ENCODE data around the gene DUOXA1. TPM values are rescaled to one million over a fixed set of nuclear protein-coding genes. Genes with fewer than 3 reads are reported as not detected.

The DUOXA1 gene
- total and polyA plus RNA-seq, 9 of the 15 experiments (the other 6 are each of a cell fraction or from before 2014, with no cell fraction given), result 0.17 to 0.74 (median 0.24) TPM; not detected in 6

DNA sequence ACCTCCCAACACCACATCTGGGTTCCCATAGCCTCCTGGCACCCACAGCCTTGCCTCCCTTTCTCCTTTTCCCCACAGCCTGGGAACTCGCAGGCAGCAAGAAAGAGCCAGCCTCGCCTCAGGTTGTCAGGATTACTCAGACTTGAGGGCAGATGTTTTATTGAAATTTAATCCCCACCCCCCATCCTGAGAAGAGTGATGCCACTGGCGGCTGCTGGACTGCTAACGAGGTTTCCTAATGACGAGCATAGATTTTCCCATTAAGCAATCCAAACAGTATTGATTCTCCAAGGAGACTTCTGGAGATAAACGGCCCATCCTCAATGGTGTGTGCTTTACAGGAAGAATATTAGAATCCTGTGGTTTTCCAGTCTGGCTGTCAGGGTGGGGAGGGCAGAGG lies 44.4 kb upstream of the DUOXA1 start:
- no TSS peak for BruUV-seq (replicated peaks)
- H3K9ac ChIP-seq (ENCODE audit: insufficient read depth in 1 of 2, low read depth in 2 of 2, low read length in 2 of 2), result no peak overlapping the region
- no peaks in the 10 kb centered on the region for H3K36me3 ChIP-seq (ENCODE audit: control insufficient read depth, insufficient read depth, low read length)
- ATAC-seq (no peak), FAIRE-seq (no peak), DNase-seq (ENCODE audit: extremely low read depth in 1 of 4, low spot score in 3 of 4) (no peak)
- no peaks in the 10 kb centered on the region for H3K9me3 ChIP-seq (replicated peaks; ENCODE audit: control insufficient read depth, insufficient read depth, low read depth, low read length)
- H3K27ac ChIP-seq (ENCODE audit: extremely low read depth, low read depth, low read length), result no peak overlapping the region
- CTCF ChIA-PET (ENCODE audit: low intra/inter-chr PET ratio), result no interaction called here
- H4K20me1 ChIP-seq (replicated peaks; ENCODE audit: control insufficient read depth, insufficient read depth, low read length), result no peaks in the 10 kb centered on the region; the same call in 1 of the 2 replicates
- H3K4me1 ChIP-seq (replicated peaks in 1 of 2; ENCODE audit: control insufficient read depth in 2 of 2, insufficient read depth in 2 of 2, low read length in 2 of 2), result peaks cover 11 to 18% of the 10 kb centered on the region in 2 experiments; a peak in 4 of 5 replicates
- no peak overlapping the region for H2AFZ ChIP-seq (ENCODE audit: low read depth, low read length)
- no peak overlapping the region for H3K4me3 ChIP-seq
- 41% methylated on average over 5 of the region's 6 CpGs for whole genome bisulfite sequencing (ENCODE audit: insufficient coverage, low coverage, missing lambda C conversion rate)
- no peak overlapping the region for H3K4me2 ChIP-seq (ENCODE audit: insufficient read depth, low read length)
- no peaks in the 10 kb centered on the region for H3K79me2 ChIP-seq (ENCODE audit: control insufficient read depth, insufficient read depth, low read length)
- POLR2A ChIA-PET, result no interaction called here
- in situ Hi-C loops (cut with MboI) (no loop called here), intact Hi-C loops (cut with micrococcal nuclease) (no loop called here)
- no peaks in the 10 kb centered on the region for H3K9me1 ChIP-seq (ENCODE audit: control insufficient read depth, insufficient read depth, low read length)
- no peaks in the 10 kb centered on the region for H3K27me3 ChIP-seq (ENCODE audit: control insufficient read depth in 2 of 2, insufficient read depth in 2 of 2, low read length in 2 of 2)
- TF ChIP-seq YBX1 (IDR thresholded peaks at IDR 0.05) (no peak), CC2D1A (IDR thresholded peaks at IDR 0.05) (no peak), ZNF764 (CRISPR knock-in tag; IDR thresholded peaks at IDR 0.05; ENCODE audit: low read depth) (no peak), ZNF133 (CRISPR knock-in tag; IDR thresholded peaks at IDR 0.05) (no peak), EWSR1 (IDR thresholded peaks at IDR 0.05; ENCODE audit: borderline replicate concordance, low read depth, partially characterized antibody) (no peak), CCAR2 (IDR thresholded peaks at IDR 0.05; ENCODE audit: low read depth, low read length) (no peak), NEUROD1 (IDR thresholded peaks at IDR 0.05; ENCODE audit: borderline replicate concordance, low read depth, low read length, partially characterized antibody) (no peak), RFX5 (IDR thresholded peaks at IDR 0.05; ENCODE audit: low read depth, low read length) (no peak), KAT8 (IDR thresholded peaks at IDR 0.05; ENCODE audit: low read depth) (no peak), SUPT5H (IDR thresholded peaks at IDR 0.05) (no peak), ELF2 (CRISPR knock-in tag; IDR thresholded peaks at IDR 0.05) (no peak)
